Spleen (tissue), 11 donors: Measurements from ENCODE around the gene FADS2. TPM values are rescaled to one million over a fixed set of nuclear protein-coding genes. Genes with fewer than 3 reads are reported as not detected.

Experiments used
- DNase-seq: peaks from one replicate; pipeline ENCODE4 v3.0.0-alpha.2; 2020
- H3K27ac ChIP-seq, 8 donors: fragments of 200-600 bp; sonication (generic) in 7 of 8; 1 replicate in 4 of 8; 2 replicates in 4 of 8; pipeline versions ENCODE4 v1.5.0 to v1.8.0; 2016 to 2021; ENCODE audit warnings: inconsistent platforms in 4 of 8, mild to moderate bottlenecking in 4 of 8, moderate library complexity in 1 of 8
- H3K27me3 ChIP-seq, 7 donors: fragments of 200-600 bp; sonication (generic) in 6 of 7; replicated peaks in 1 of 7; 1 replicate in 4 of 7; 2 replicates in 3 of 7; pipeline versions ENCODE4 v1.5.0 to v1.8.0; 2016 to 2021; ENCODE audit warnings: inconsistent platforms in 3 of 7, mild to moderate bottlenecking in 1 of 7
- H3K36me3 ChIP-seq, 6 donors: fragments of 200-600 bp; sonication (generic) in 5 of 6; 1 replicate in 4 of 6; 2 replicates in 2 of 6; pipeline versions ENCODE4 v1.5.0 to v1.8.0; 2016 to 2021; ENCODE audit warnings: inconsistent platforms in 2 of 6
- H3K4me1 ChIP-seq, 6 donors: fragments of 200-600 bp; sonication (generic) in 5 of 6; 1 replicate in 3 of 6; 2 replicates in 3 of 6; pipeline versions ENCODE4 v1.5.0 to v1.8.0; 2016 to 2021; ENCODE audit warnings: inconsistent platforms in 3 of 6
- H3K4me3 ChIP-seq, 8 donors: fragments of 200-600 bp; sonication (generic) in 7 of 8; 1 replicate in 4 of 8; 2 replicates in 4 of 8; pipeline versions ENCODE4 v1.5.0 to v1.8.0; 2016 to 2021; ENCODE audit warnings: inconsistent platforms in 4 of 8, mild to moderate bottlenecking in 4 of 8, moderate library complexity in 2 of 8
- H3K9me3 ChIP-seq, 8 donors: fragments of 200-600 bp; sonication (generic) in 7 of 8; 1 replicate in 4 of 8; 2 replicates in 4 of 8; pipeline versions ENCODE4 v1.5.0 to v1.8.0; 2016 to 2021; ENCODE audit warnings: inconsistent platforms in 4 of 8
- CTCF ChIP-seq, 11 experiments: fragments of 200-600 bp in 7 of 11; fragments of 450-650 bp in 4 of 11; sonication (generic) in 4 of 11; IDR thresholded peaks in 8 of 11; conservative IDR thresholded peaks in 3 of 11; 1 replicate in 7 of 11; 2 replicates in 4 of 11; pipeline versions ENCODE4 v1.4.0 to v1.8.0; 2016 to 2021; ENCODE audit warnings: antibody characterized with exemption in 11 of 11, inconsistent platforms in 4 of 11, mild to moderate bottlenecking in 1 of 11
- POLR2A ChIP-seq, 3 donors: fragments of 450-650 bp; IDR thresholded peaks; one replicate each; pipeline ENCODE4 v1.5.1; 2017; ENCODE audit warnings: antibody characterized with exemption in 3 of 3, mild to moderate bottlenecking in 1 of 3
- POLR2AphosphoS5 ChIP-seq, 3 donors: sonication (generic); formaldehyde crosslinking; IDR thresholded peaks; one replicate each; pipeline ENCODE4 v1.5.1; 2017; ENCODE audit warnings: antibody characterized with exemption in 3 of 3
- WGBS, 5 donors: extraction: QIAGEN DNeasy Blood & Tissue Kit in 3 of 5; methylation state at CpG; one replicate each; pipeline versions ENCODE4 v1.1.5 to v1.1.7; 2013 to 2018; 5-methylcytosine and 5-hydroxymethylcytosine counted together
- intact Hi-C: fragments of 100-400 bp; cut with DNase I; formaldehyde crosslinking; loops from one replicate; pipeline ENCODE4 v1.15.0; 2023; ENCODE audit warnings: low total_unique reads
- polyA plus RNA-seq, 3 donors: library from polyadenylated mRNA; stranded (reverse); fragments of 200-250 nt; gene quantifications; one replicate each; pipeline ENCODE4 v1.2.1, GENCODE V29; 2013
- total RNA-seq, 7 donors: library from RNA; depleted of rRNA in 3 of 7; stranded (reverse); fragments of >200 nt in 3 of 7; fragmentation: NEBNext Ultra II Directional in 4 of 7; extraction: Animal tissue kit (Norgen Biotek cat#: 25700) in 4 of 7; gene quantifications; one replicate each; pipeline versions ENCODE4 v1.1.0 to v1.2.1, GENCODE V29; 2016 to 2021
- donor health status: healthy with polysubstance abuse.
- donor health status: DM: no; HTN: no; CAD: no; lungs with moderate emphysema.
- donor health status: DM: no; HTN: no; CAD: no.
- donor health status: Bipolar disorder and iron deficiency.
- donor health status: healthy.
- donor health status: DM: no; HTN: no; CAD: no.
- donor health status: DM: yes; HTN: yes; CAD: no.

FADS2 gene
- total and polyA plus RNA-seq, 10 donors: 2.8 to 20.6 (median 12.9) TPM

GRCh38 chr11:61793083-61793828, 34.8 kb upstream of the FADS2 start:
- WGBS, 5 donors: 3 to 6% (median 5%) methylated on average over 29 of the region's 29 CpGs
- peak overlapping the region; percentile 65 to 96 (median 81) for H3K4me3 ChIP-seq
- peak; percentile 58 for DNase-seq
- peak overlapping the region; percentile 92 to 99 (median 96) for H3K27ac ChIP-seq
- no peaks in the 10 kb centered on the region for H3K9me3 ChIP-seq
- intact Hi-C loops: loop anchor here (10.0 kb wide), 2 partner anchors 102 to 152 kb away; partner anchors contain the start of gene FADS3
- TF ChIP-seq POLR2A (IDR thresholded peaks at IDR 0.05) (no peak), CTCF (IDR thresholded peaks at IDR 0.05 in 8 of 11, conservative IDR thresholded peaks at IDR 0.05 in 3 of 11) (no peak), POLR2AphosphoS5 (IDR thresholded peaks at IDR 0.05) (no peak)
- peaks cover 10 to 72% (median 30%) of the 10 kb centered on the region in 6 donors for H3K4me1 ChIP-seq
- H3K36me3 ChIP-seq: peaks cover 0 to 43% (median 28%) of the 10 kb centered on the region in 6 donors
- no peaks in the 10 kb centered on the region for H3K27me3 ChIP-seq

DNA sequence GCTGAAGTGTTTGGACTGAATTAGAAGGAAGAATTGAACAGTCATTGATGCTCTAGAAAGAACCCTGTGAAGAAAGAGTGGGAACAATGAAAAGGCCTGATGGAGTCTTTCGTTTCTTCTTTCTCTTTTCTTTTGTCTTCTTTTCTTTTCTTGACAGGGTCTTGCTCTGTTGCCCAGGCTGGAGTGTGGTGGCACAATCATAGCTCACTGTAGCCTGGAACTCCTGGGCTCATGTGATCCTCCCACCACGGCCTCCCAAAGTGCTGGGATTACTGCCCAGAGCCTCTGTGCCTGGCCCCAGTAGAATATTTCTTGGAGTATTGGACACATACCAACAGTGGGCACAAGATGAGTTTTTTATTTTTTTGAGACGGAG, 34.3 kb upstream of the FADS2 start:
- Histone ChIP-seq H3K4me1 (peaks cover 10 to 66% (median 30%) of the 10 kb centered on the region in 6 donors), H3K9me3 (no peaks in the 10 kb centered on the region), H3K27me3 (no peaks in the 10 kb centered on the region), H3K27ac (no peak overlapping the region), H3K4me3 (peak overlapping the region in 4 of 8 donors; percentile 65 to 96 (median 78)), H3K36me3 (peaks cover 0 to 43% (median 22%) of the 10 kb centered on the region in 6 donors)
- TF ChIP-seq POLR2A (IDR thresholded peaks at IDR 0.05): no peak
- WGBS, 5 donors: 56 to 73% (median 58%) methylated on average over 3 of the region's 3 CpGs
- peak; percentile 13 for DNase-seq
- intact Hi-C loops: loop anchor here (10.0 kb wide), 2 partner anchors 101 to 151 kb away; partner anchors contain the start of gene FADS3

GRCh38 chr11:61794579-61794978, 33.5 kb upstream of the FADS2 start:
- peaks cover 0 to 35% (median 14%) of the 10 kb centered on the region in 6 donors for H3K36me3 ChIP-seq
- DNase-seq: no peak
- no peak overlapping the region for H3K4me3 ChIP-seq
- H3K27ac ChIP-seq: no peak overlapping the region
- peaks cover 10 to 66% (median 33%) of the 10 kb centered on the region in 6 donors for H3K4me1 ChIP-seq
- no peaks in the 10 kb centered on the region for H3K9me3 ChIP-seq
- TF ChIP-seq CTCF (IDR thresholded peaks at IDR 0.05 in 8 of 11, conservative IDR thresholded peaks at IDR 0.05 in 3 of 11) (no peak), POLR2A (IDR thresholded peaks at IDR 0.05) (no peak), POLR2AphosphoS5 (IDR thresholded peaks at IDR 0.05) (no peak)
- WGBS, 5 donors: 86 to 92% (median 89%) methylated on average over 4 of the region's 4 CpGs
- H3K27me3 ChIP-seq: no peaks in the 10 kb centered on the region
- intact Hi-C loops: loop anchor here (10.0 kb wide), 2 partner anchors 100 to 150 kb away; partner anchors contain the start of gene FADS3

- intact Hi-C loops: loop anchor here (5.0 to 10.0 kb wide), 3 partner anchors 99 to 312 kb away; partner anchors contain the start of gene FADS3
- Histone ChIP-seq H3K4me3 (no peak overlapping the region), H3K27me3 (no peaks in the 10 kb centered on the region), H3K27ac (no peak overlapping the region), H3K4me1 (peaks cover 10 to 60% (median 33%) of the 10 kb centered on the region in 6 donors), H3K36me3 (peaks cover 0 to 26% (median 8%) of the 10 kb centered on the region in 6 donors), H3K9me3 (no peaks in the 10 kb centered on the region)
- TF ChIP-seq CTCF (IDR thresholded peaks at IDR 0.05 in 8 of 11, conservative IDR thresholded peaks at IDR 0.05 in 3 of 11): no peak
- TF ChIP-seq POLR2AphosphoS5 (IDR thresholded peaks at IDR 0.05): no peak
- TF ChIP-seq POLR2A (IDR thresholded peaks at IDR 0.05): no peak
- peak; percentile 58 for DNase-seq
- WGBS, 5 donors: 82 to 92% (median 88%) methylated on average over 6 to 12 of the region's 12 CpGs
Measured at GRCh38 chr11:61795459-61795858, 32.6 kb upstream of the FADS2 start.
